ENCODE measurements around the gene NFATC4.
"Not testable (repeated sequence)": the region's sequence is repeated elsewhere in the genome, so short reads cannot be mapped to it uniquely, and the experiment has no call there.

Gene NFATC4

DNA sequence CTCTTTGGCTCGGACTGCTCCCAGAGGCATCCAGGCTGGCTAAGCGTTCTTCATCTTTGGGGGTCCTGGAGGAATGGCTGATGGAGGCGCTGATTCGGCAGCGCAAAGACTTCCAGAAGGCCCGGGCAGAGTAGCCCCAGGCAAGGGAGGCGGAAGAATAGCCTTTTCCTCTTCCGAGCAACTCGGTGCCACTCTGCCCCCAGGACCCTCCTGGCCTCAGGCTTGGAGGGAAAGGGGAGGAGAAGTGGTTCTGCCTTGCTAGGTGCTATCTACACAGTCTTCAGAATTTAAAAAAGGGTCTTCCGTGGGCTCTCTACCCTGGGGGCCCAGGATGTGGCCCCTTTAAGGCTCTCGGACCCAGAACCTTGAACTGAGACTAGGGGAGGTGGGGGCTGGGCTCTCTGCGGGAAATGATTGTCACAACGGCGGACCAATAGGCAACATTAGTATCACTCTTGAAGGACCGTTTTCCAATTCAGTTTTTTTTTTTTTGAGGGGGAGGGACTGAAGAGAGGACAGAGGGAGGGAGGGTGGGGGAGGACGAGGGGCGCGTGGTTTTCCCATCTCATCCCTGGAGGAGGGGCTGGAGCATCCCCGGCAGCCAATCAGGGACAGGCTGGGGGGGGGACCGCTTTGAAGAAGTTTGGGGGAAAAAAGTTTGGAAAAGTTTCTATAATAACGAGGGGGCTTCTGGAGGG, at the start of gene NFATC4:
Gene NFATC4, plus strand, starts transcription at position 671 of the 698 bp plus-strand sequence. CDS start 157 bp downstream, outside the sequence.
- H3K4me3 ChIP-seq = peak within 1 kb of the TSS; percentile 34 to 52 (median 41)

DNA sequence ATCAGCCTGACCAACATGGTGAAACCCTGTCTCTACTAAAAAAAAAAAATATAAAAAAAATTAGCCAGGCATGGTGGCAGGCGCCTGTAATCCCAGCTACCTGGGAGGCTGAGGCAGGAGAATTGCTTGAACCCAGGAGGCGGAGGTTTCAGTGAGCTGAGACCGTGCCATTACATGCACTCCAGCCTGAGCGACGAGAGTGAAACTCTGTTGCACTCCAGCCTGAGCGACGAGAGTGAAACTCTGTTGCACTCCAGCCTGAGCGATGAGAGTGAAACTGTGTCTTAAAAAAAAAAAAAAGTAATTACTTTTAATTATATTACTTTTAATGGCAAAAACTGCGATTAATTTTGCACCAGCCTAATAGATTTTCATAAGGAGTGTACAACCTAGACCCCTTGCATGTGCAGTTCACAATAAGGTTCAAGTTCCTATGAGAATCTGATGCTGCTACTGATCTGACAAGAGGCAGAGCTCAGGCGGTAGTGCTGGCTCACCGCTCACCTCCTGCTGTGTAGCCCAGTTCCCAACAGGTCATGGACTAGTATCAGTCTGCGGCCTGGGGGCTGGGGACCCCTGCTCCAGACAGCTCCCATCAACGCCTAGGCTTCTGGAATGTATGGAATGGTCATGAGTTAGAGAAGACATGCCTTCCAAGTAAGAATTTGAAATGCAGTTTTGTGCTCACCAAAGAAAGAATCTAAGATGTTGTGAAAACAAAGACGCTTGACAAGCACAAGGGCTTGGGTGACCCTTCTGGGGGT, 46.6 kb upstream of the NFATC4 start:
- Histone ChIP-seq H3K4me3 (no peak overlapping the region), H3K27ac (no peak overlapping the region)

More for the DNA sequence above, at the start of gene NFATC4:
- H3K27ac ChIP-seq = peak within 1 kb of the TSS; percentile 56 to 98 (median 86)

- no peak overlapping the region for H3K4me3 ChIP-seq
- H3K27ac ChIP-seq = no peak overlapping the region
Measured at GRCh38 chr14:24322672-24323071, 45.3 kb upstream of the NFATC4 start.

GRCh38 chr14:24323341-24323740, 44.6 kb upstream of the NFATC4 start:
- no peak overlapping the region for H3K27ac ChIP-seq

DNA sequence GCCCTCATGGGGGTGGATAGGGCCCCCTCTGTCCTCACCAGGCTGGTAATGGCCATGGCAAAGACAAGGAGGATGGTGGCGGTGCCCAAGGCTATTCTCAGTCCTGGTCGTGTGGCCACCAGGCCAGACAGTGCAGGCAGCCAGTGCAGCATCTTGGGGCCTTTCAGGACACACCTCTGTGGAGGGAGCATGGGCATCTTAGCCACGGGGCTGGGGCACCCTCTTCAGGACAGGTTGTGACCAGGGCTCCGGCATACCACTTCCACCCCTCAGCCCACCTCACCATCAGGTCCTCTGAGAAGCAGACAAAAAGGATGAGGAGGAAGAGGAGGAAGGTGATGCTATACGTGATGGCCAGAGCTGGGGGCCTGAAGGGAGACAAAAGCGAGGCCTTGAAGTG, 44.0 kb upstream of the NFATC4 start:
- H3K4me3 ChIP-seq = no peak overlapping the region

More at GRCh38 chr14:24323341-24323740, 44.6 kb upstream of the NFATC4 start:
- no peak overlapping the region for H3K4me3 ChIP-seq

GRCh38 chr14:24325041-24325530, 42.9 kb upstream of the NFATC4 start:
- Histone ChIP-seq H3K4me3 (no peak overlapping the region), H3K27ac (no peak overlapping the region)

More for the DNA sequence above, 44.0 kb upstream of the NFATC4 start:
- H3K27ac ChIP-seq = no peak overlapping the region

DNA sequence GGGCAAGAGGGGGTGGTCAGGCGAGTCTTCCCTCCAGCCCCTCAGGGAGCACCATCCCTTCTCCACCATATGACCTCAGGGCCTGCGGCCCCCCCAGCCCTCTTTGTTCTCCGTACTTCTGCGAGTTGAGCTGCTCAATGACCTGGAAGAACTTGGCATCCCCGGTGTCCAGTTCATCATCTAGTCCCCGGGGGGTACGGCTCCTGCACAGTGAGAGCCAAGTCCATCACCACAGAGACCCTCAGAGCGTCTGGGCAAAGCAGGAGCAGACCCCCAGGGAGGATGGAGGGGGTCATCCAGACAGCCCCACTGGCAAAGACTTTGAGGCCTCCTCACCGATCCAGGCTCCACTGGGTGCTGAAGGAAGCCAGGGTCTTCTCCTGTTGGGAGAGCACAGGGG, 42.0 kb upstream of the NFATC4 start:
- no peak overlapping the region for H3K27ac ChIP-seq

GRCh38 chr14:24327303-24327702, 40.7 kb upstream of the NFATC4 start:
- peak overlapping the region in 2 of 21 experiments; percentile 2 to 17 for H3K27ac ChIP-seq

More for the DNA sequence above, 42.0 kb upstream of the NFATC4 start:
- H3K4me3 ChIP-seq = no peak overlapping the region

DNA sequence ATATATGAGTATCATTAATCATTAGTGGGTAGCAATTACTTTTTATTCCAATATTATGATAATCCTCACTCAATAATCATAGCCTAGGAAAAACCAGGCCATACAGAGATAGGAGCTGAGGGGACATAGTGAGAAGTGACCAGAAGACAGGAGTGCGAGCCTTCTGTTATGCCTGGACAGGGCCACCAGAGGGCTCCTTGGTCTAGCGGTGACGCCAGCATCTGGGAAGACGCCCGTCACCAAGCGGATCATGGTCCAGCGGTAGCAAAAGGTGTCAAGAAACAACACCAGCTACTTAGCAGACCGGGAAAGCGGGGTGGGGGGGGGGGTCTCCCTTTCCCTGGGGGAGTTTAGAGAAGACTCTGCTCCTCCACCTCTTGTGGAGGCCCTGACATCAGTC, 40.1 kb upstream of the NFATC4 start:
- H3K4me3 ChIP-seq, H3K27ac ChIP-seq: not testable (repeated sequence)

More at GRCh38 chr14:24327303-24327702, 40.7 kb upstream of the NFATC4 start:
- H3K4me3 ChIP-seq = no peak overlapping the region

DNA sequence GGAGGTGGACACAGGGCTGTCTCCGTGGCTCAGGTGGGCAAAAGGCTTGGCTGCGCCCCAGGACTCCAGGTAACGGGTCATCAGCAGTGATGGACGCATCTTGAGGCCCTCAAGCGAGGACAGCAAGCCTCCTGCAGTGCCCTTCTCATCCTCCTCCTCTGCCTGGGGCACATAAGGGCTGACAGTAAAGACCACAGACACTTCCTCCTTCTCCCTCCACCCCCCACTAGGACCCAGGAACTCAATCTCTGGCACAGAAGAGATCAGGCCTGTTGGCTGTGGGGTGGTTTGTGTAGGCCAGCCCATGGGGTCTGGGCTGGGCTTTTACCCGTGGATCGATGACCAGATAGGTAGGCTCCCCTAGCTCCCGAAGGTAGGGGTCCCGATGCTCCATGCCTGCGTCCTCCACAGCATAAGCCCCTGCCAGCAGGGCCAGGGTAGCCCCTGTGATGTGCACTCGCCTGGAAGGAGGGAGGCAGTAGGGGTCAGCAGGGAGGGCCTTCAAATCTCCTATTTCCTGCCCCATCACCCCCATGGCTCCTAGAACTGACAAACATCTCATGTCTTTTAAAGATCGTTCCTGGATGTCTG, 38.8 kb upstream of the NFATC4 start:
- peak overlapping the region in 4 of 21 experiments; percentile 9 to 52 (median 28) for H3K27ac ChIP-seq

DNA sequence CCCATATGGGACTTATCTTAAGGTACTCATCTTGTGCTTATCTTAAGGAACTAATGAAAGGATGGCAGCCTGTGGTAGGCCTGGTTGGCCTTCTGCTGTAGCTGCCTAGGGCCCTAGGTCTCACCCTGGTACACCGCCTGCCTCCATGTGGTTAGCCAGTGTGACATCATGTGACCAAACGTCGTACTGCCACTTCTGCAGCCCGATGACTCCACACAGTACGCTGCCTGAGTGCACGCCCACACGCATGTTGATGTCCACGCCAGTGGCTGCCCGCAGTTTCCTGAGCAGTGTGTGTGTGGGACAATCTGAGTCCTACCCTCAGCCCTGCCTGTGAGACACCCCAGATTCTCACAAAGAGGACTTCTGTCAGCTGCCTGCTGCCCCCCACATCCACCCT, 38.2 kb upstream of the NFATC4 start:
- peak overlapping the region in 1 of 21 experiments; percentile 32 for H3K27ac ChIP-seq

More for the DNA sequence above, 38.8 kb upstream of the NFATC4 start:
- no peak overlapping the region for H3K4me3 ChIP-seq

DNA sequence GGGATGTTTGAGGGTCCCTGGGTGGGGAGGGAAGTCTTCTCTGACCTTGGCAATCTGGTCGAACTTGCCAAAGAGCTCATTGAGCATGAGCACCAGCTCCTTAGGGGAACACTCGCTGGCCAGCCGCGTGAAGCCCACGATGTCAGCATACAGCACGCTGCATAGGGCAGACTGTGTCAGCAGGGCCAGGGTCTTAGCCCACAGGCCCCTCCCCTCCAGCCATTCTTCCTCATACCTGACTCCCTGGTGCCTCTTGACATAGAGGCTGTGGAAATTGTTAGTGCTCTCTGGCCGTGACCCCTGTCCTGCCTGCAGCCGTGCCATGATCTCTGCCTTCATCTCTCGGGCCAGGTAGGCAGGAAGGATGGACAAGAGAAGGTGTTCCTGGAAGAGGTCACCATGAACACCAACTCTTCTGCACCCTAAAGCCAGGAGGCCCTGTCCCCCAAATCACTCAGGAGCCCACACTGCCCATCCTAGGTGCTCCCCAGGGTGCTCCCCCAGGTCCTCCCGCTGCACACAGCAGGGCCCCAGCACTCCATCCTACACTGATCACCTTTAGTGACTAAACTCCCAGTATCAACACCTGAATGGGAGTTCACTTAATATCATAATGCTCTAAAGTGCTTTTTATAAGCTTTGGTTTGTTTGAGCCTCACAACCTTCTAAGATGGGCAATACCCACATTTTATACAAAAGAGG, 36.9 kb upstream of the NFATC4 start:
- H3K4me3 ChIP-seq = no peak overlapping the region
- H3K27ac ChIP-seq = no peak overlapping the region

More for the DNA sequence above, 38.2 kb upstream of the NFATC4 start:
- H3K4me3 ChIP-seq = no peak overlapping the region

- Histone ChIP-seq H3K27ac (no peak overlapping the region), H3K4me3 (no peak overlapping the region)
Measured at GRCh38 chr14:24331731-24332267, 36.2 kb upstream of the NFATC4 start.

- peak overlapping the region in 5 of 7 experiments; percentile 1 to 32 (median 9) for H3K4me3 ChIP-seq
- peak overlapping the region in 1 of 21 experiments; percentile 29 for H3K27ac ChIP-seq
Measured at GRCh38 chr14:24332268-24332993, 35.6 kb upstream of the NFATC4 start.

- Histone ChIP-seq H3K27ac (peak within 1 kb of the TSS; percentile 20 to 87 (median 70)), H3K4me3 (peak within 1 kb of the TSS; percentile 24 to 43 (median 39))
Measured at GRCh38 chr14:24334431-24335291, 33.3 kb upstream of the NFATC4 start, which contains the start of gene ADCY4. ADCY4 (minus strand) TSS chr14:24335071; CDS start chr14:24334652, 419 bp downstream.

DNA sequence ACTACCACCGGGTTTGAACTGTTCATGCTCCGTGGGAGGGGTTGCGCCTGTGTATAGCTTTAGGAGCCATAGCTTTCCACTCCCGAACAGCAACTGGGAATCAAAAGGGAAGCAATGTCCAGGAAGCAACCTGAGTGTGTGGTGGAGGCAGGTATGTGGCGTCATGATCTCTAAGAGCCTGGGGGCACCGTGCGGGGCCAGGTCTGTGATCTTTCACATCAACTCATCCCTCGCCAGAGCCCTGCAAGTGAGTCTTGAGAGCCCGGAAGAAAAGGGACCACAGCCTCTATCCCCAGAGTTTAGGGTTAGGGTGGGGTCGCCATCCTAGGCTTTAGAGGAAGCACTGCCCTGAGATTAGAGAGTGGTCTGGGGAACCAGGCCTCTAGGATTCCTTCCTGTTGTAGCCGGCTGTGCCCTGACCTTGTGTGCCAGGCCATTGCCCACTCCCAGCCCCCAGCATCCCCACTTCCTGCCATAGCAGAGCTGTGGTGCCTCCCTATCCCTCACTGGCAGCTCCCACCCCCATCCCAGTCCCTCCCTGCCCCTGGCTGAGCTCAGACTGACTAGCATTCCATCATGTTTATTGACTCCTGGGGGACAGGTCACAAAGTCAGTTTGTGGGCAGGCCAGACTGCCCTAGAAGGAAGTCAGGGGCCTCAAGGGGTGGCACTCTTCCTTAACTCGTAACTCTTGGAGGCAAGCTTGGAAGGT, 32.4 kb upstream of the NFATC4 start:
- Histone ChIP-seq H3K27ac (peak overlapping the region in 17 of 21 experiments; percentile 30 to 87 (median 71)), H3K4me3 (peak overlapping the region in 4 of 7 experiments; percentile 33 to 43 (median 38))
